ENCODE measurements around the gene CACNA1E. TPM values are rescaled to one million over a fixed set of nuclear protein-coding genes. Genes with fewer than 3 reads are reported as not detected.

The CACNA1E gene
- total RNA-seq, 2 donors from 2014 or later, result 1.7 to 2.2 TPM

DNA sequence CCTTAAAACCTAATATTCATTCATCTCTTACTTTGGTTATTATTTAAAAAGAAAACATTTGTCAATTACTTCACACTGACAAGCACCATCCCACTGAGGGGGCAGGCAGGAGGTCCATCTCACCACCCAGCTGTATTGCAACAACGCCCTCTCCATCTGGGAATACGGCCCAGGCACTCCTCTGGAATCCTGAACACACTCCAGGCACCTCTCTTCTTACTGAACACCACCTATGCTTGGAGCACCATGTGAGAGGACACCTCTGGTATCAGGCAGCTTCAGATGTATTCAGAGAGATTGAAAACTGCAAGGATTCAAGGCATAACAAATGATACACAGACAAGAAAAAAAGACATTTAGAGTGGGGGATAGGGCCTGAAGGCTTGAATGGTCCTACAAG is 147.1 kb downstream of the CACNA1E start:
- TF ChIP-seq, protein P1, sequence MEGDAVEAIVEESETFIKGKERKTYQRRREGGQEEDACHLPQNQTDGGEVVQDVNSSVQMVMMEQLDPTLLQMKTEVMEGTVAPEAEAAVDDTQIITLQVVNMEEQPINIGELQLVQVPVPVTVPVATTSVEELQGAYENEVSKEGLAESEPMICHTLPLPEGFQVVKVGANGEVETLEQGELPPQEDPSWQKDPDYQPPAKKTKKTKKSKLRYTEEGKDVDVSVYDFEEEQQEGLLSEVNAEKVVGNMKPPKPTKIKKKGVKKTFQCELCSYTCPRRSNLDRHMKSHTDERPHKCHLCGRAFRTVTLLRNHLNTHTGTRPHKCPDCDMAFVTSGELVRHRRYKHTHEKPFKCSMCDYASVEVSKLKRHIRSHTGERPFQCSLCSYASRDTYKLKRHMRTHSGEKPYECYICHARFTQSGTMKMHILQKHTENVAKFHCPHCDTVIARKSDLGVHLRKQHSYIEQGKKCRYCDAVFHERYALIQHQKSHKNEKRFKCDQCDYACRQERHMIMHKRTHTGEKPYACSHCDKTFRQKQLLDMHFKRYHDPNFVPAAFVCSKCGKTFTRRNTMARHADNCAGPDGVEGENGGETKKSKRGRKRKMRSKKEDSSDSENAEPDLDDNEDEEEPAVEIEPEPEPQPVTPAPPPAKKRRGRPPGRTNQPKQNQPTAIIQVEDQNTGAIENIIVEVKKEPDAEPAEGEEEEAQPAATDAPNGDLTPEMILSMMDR (IDR thresholded peaks at IDR 0.05), result no peak

DNA sequence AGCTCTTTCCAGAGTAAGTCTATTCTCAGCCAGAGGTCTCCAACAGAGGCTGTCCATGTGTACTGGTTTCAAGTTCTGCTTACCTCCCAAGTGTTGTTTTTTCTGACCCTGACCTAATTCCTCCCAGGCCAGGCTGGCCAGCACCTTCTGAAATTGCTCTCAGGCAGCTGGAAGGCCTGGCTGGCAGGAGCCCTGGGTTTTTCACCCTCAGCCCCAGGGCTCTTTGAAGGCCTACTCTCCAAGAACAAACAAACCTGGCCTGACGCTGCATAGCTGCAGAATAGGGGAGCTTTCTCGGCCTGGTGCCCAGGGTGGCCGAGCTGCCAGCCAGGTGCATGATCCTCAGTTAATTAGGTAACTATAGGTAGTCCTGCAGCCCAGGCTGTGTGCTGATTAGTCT is 147.5 kb downstream of the CACNA1E start:
- Histone ChIP-seq H3K9me3 (no peaks in the 10 kb centered on the region), H3K36me3 (no peaks in the 10 kb centered on the region), H3K4me3 (no peak overlapping the region), H3K27ac (no peak overlapping the region), H3K4me1 (no peaks in the 10 kb centered on the region), H3K27me3 (no peaks in the 10 kb centered on the region)
- DNase-seq (ENCODE audit: low spot score), result no peak
- TF ChIP-seq, protein P1 (IDR thresholded peaks at IDR 0.05), result no peak

More for the DNA sequence above, 147.1 kb downstream of the CACNA1E start:
- no peaks in the 10 kb centered on the region for H3K27me3 ChIP-seq
- DNase-seq (ENCODE audit: low spot score), result no peak
- H3K27ac ChIP-seq, result no peak overlapping the region
- no peak overlapping the region for H3K4me3 ChIP-seq
- no peaks in the 10 kb centered on the region for H3K9me3 ChIP-seq
- no peaks in the 10 kb centered on the region for H3K4me1 ChIP-seq
- H3K36me3 ChIP-seq, result no peaks in the 10 kb centered on the region

DNA sequence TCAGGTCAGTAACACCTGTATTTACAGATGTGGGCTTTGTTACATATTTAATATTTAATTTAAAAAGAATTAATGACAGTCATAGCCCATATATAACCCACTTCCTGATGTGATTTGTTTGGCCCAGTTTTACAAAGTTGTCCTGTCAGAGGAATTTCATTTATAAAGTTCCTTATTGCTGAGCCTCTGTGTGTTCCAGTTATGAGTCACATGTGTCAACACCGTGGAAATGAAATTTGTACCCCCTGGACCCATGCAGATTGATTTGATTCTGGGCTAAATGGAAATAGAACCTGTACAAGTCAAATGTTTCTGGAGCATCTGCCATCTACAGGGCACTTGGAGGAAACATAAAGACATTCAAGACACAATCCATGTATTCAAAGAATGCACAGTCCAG is 149.2 kb downstream of the CACNA1E start:
- TF ChIP-seq, protein P1 (IDR thresholded peaks at IDR 0.05), result no peak
- DNase-seq (ENCODE audit: low spot score), result no peak

DNA sequence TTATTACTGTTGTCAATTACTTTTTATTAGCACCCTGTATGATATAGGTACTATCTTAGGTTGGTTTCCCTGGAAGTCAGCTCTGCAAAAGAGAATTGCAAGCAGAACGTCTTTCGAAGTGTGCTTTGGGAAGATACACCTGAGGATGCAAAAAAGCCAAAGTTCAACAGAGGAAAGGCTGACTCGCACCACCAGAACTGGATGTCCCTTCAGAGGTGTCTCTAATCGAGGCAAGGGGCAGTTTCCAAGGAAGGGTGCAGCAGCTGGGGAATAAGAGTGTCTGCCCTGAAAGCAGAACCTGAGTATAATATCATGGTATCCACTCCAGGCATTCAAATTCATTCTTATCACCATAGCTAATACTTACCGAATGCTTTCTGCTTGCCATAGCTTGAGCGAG is 149.6 kb downstream of the CACNA1E start:
- no peak for DNase-seq (ENCODE audit: low spot score)
- Histone ChIP-seq H3K27ac (no peak overlapping the region), H3K9me3 (no peaks in the 10 kb centered on the region), H3K27me3 (no peaks in the 10 kb centered on the region), H3K36me3 (no peaks in the 10 kb centered on the region), H3K4me1 (no peaks in the 10 kb centered on the region), H3K4me3 (no peak overlapping the region)
- TF ChIP-seq, protein P1 (IDR thresholded peaks at IDR 0.05), result no peak

More for the DNA sequence above, 149.2 kb downstream of the CACNA1E start:
- Histone ChIP-seq H3K4me3 (no peak overlapping the region), H3K36me3 (no peaks in the 10 kb centered on the region), H3K27ac (no peak overlapping the region), H3K4me1 (no peaks in the 10 kb centered on the region), H3K27me3 (no peaks in the 10 kb centered on the region), H3K9me3 (no peaks in the 10 kb centered on the region)

DNA sequence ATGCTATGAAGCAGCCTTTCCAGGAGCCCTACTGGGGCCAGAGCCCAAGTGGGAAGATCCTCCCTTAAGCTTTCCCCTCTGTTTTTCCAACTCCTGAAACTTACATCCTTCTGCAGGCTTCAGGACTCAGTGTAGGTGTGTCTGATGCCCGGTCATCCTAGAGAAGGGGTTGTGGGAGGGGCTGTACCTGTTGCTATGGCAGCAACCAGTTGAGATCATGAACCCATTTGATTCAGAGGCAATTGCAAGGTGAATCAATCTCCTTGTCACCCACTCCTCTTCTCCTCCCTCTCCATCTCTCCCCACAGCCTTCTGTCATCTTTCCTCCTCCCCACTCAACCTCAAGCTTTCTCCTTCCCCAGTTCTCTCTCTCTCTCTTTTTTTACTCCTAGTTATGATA is 151.8 kb downstream of the CACNA1E start:
- Histone ChIP-seq H3K4me1 (no peaks in the 10 kb centered on the region), H3K9me3 (no peaks in the 10 kb centered on the region), H3K36me3 (no peaks in the 10 kb centered on the region), H3K27me3 (no peaks in the 10 kb centered on the region), H3K4me3 (no peak overlapping the region), H3K27ac (no peak overlapping the region)
- no peak for DNase-seq (ENCODE audit: low spot score)
- TF ChIP-seq, protein P1 (IDR thresholded peaks at IDR 0.05), result no peak

DNA sequence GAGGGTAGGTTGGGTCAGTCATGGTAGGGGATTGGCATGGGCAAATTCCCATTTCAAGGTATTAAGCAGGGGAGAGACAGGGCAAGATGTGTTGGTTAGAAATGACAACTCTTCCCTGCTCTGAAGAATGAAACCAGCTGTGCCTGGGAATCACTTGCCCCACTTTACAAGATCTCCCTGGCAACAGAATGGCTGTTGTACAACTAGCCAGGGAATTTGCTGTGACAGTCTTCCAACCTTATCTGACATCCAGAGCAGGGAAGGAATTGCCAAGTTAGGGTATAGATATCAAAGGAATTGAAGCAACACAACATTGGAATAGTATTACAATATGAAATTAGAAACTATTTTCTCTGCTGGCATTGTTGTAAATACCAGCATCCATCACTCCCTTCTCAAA is 154.7 kb downstream of the CACNA1E start:
- TF ChIP-seq, protein P1 (IDR thresholded peaks at IDR 0.05), result no peak
- no peaks in the 10 kb centered on the region for H3K9me3 ChIP-seq
- no peak for DNase-seq (ENCODE audit: low spot score)
- H3K27ac ChIP-seq, result no peak overlapping the region
- H3K36me3 ChIP-seq, result no peaks in the 10 kb centered on the region
- H3K27me3 ChIP-seq, result no peaks in the 10 kb centered on the region
- H3K4me1 ChIP-seq, result no peaks in the 10 kb centered on the region
- H3K4me3 ChIP-seq, result no peak overlapping the region

Measured in right atrium auricular region (tissue), 2 donors.